A549 (cell line): Measurements from ENCODE around the gene CCDC63. TPM values are rescaled to one million over a fixed set of nuclear protein-coding genes. Genes with fewer than 3 reads are reported as not detected.

Experiments used
- ATAC-seq, 2 experiments: fragments of 200-7000 bp in 1 of 2; fragments of >200 bp in 1 of 2; cut with Nextera tagmentation in 1 of 2; cut with Tn5 transposase in 1 of 2; 3 replicates each; pipeline versions ENCODE4 v1.8.0 to v1.9.1; 2018 to 2020; ENCODE audit warnings: mild to moderate bottlenecking in 1 of 2, moderate library complexity in 1 of 2
- CTCF ChIA-PET: fragments of 300-600 bp; sonication (Branson Sonifier 250); formaldehyde crosslinking; extraction: SDS; loops from one replicate; lab custom pipeline; 2021; ENCODE audit warnings: antibody characterized with exemption, inconsistent platforms; lab: Yijun Ruan, JAX
- POLR2A ChIA-PET: fragments of 350-600 bp; formaldehyde crosslinking; extraction: SDS; loops from one replicate; lab custom pipeline; 2021; ENCODE audit warnings: antibody characterized with exemption, inconsistent platforms; lab: Yijun Ruan, JAX
- DNase-seq, 2 experiments: peaks; one replicate each; pipeline versions ENCODE4 v3.0.0 to v3.0.0-alpha.2; 2011 to 2016; ENCODE audit warnings: low read depth in 1 of 2, low spot score in 1 of 2
- FAIRE-seq: peaks from 2 replicates; lab custom pipeline; 2011; peaks lifted over from hg19 to GRCh38; lab: Jason Lieb, UNC
- H3K27ac ChIP-seq, 2 experiments: fragments of >200 bp; sonication (Bioruptor Twin); formaldehyde crosslinking; 3 replicates each; pipeline ENCODE4 v1.5.1; 2016 to 2017
- H3K4me1 ChIP-seq: fragments of >200 bp; sonication (Bioruptor Twin); formaldehyde crosslinking; 3 replicates; pipeline ENCODE4 v1.6.1; 2016
- H3K4me2 ChIP-seq: fragments of >200 bp; sonication (Bioruptor Twin); formaldehyde crosslinking; 3 replicates; pipeline ENCODE4 v1.6.1; 2016
- H3K4me3 ChIP-seq: fragments of >200 bp; sonication (Bioruptor Twin); formaldehyde crosslinking; 3 replicates; pipeline ENCODE4 v1.5.1; 2016
- H3K9me3 ChIP-seq: fragments of >200 bp; sonication (Bioruptor Twin); formaldehyde crosslinking; 3 replicates; pipeline ENCODE4 v1.6.1; 2016
- BHLHE40 ChIP-seq: IDR thresholded peaks from 2 replicates; pipeline ENCODE4 v1.6.1; 2012; ENCODE audit warnings: low read depth, low read length, inconsistent platforms
- CBX8 ChIP-seq: fragments of 200-600 bp; sonication (generic); IDR thresholded peaks from 2 replicates; pipeline ENCODE4 v1.6.1; 2016
- CHD4 ChIP-seq: fragments of 200-600 bp; sonication (generic); IDR thresholded peaks from 2 replicates; pipeline ENCODE4 v1.6.1; 2016; ENCODE audit warnings: antibody characterized with exemption, mild to moderate bottlenecking, borderline replicate concordance
- CTCF ChIP-seq: fragments of >200 bp; sonication (Bioruptor Twin); formaldehyde crosslinking; IDR thresholded peaks from 3 replicates; pipeline ENCODE4 v1.5.1; 2016
- EHMT2 ChIP-seq: fragments of 200-600 bp; sonication (generic); IDR thresholded peaks from 2 replicates; pipeline ENCODE4 v1.6.1; 2016; ENCODE audit warnings: antibody characterized with exemption, low read depth, mild to moderate bottlenecking, moderate library complexity
- ELK1 ChIP-seq: fragments of 150-350 bp; IDR thresholded peaks from 2 replicates; pipeline ENCODE4 v1.6.1; 2014; ENCODE audit warnings: low read depth, mild to moderate bottlenecking, low read length
- ESRRA ChIP-seq: fragments of 150-350 bp; IDR thresholded peaks from 2 replicates; pipeline ENCODE4 v1.6.1; 2014; ENCODE audit warnings: mild to moderate bottlenecking, low read length, borderline replicate concordance
- GATA3 ChIP-seq: IDR thresholded peaks from 2 replicates; pipeline ENCODE4 v1.6.1; 2012; ENCODE audit warnings: borderline replicate concordance
- HMGXB4 ChIP-seq: fragments of 250-450 bp; sonication (Bioruptor Pico); IDR thresholded peaks from 2 replicates; pipeline ENCODE4 v1.5.0; 2021; ENCODE audit warnings: mild to moderate bottlenecking, moderate library complexity, borderline replicate concordance
- HOXA7 ChIP-seq: fragments of 250-450 bp; sonication (Bioruptor Pico); IDR thresholded peaks from 2 replicates; pipeline ENCODE4 v1.5.0; 2020; ENCODE audit warnings: mild to moderate bottlenecking, moderate library complexity
- HOXB5 ChIP-seq: fragments of 250-450 bp; sonication (Bioruptor Pico); IDR thresholded peaks from 2 replicates; pipeline ENCODE4 v1.5.0; 2020; ENCODE audit warnings: mild to moderate bottlenecking, moderate library complexity
- KDM5A ChIP-seq: fragments of 200-600 bp; sonication (generic); IDR thresholded peaks from 2 replicates; pipeline ENCODE4 v1.6.1; 2016; ENCODE audit warnings: antibody characterized with exemption, mild to moderate bottlenecking
- MAZ ChIP-seq: fragments of 150-350 bp; IDR thresholded peaks from 2 replicates; pipeline ENCODE4 v1.6.1; 2014; ENCODE audit warnings: antibody characterized with exemption, low read depth, low read length, borderline replicate concordance
- MYC ChIP-seq: IDR thresholded peaks from 2 replicates; pipeline ENCODE4 v1.6.1; 2012; ENCODE audit warnings: mild to moderate bottlenecking, inconsistent platforms, low read length, improper control_type of control experiment, borderline replicate concordance
- POLR2AphosphoS2 ChIP-seq: conservative IDR thresholded peaks from 2 replicates; pipeline ENCODE4 v1.6.1; 2012; ENCODE audit warnings: low read length, improper control_type of control experiment, inconsistent platforms
- RAD21 ChIP-seq, 2 experiments: fragments of >200 bp in 1 of 2; sonication (Bioruptor Twin) in 1 of 2; formaldehyde crosslinking in 1 of 2; IDR thresholded peaks in 1 of 2; conservative IDR thresholded peaks in 1 of 2; 2 replicates in 1 of 2; 3 replicates in 1 of 2; pipeline ENCODE4 v1.6.1; 2012 to 2018; ENCODE audit warnings: inconsistent platforms in 1 of 2
- RARB ChIP-seq: fragments of 250-450 bp; sonication (Bioruptor Pico); IDR thresholded peaks from 2 replicates; pipeline ENCODE4 v1.8.0; 2021; ENCODE audit warnings: mild to moderate bottlenecking, moderate library complexity
- REST ChIP-seq: fragments of 200-600 bp; sonication (generic); IDR thresholded peaks from 2 replicates; pipeline ENCODE4 v1.6.1; 2016; ENCODE audit warnings: antibody characterized with exemption, mild to moderate bottlenecking, moderate library complexity
- RNF2 ChIP-seq: fragments of 200-600 bp; sonication (generic); IDR thresholded peaks from 2 replicates; pipeline ENCODE4 v1.6.1; 2016; ENCODE audit warnings: low read depth, mild to moderate bottlenecking, antibody characterized with exemption, moderate library complexity, borderline replicate concordance
- SMC3 ChIP-seq: fragments of >200 bp; sonication (Bioruptor Twin); formaldehyde crosslinking; IDR thresholded peaks from 3 replicates; pipeline ENCODE4 v1.6.1; 2018; ENCODE audit warnings: inconsistent platforms
- ZSCAN20 ChIP-seq: fragments of 250-450 bp; sonication (Bioruptor Pico); IDR thresholded peaks from 2 replicates; pipeline ENCODE4 v1.8.0; 2022; ENCODE audit warnings: mild to moderate bottlenecking, moderate library complexity
- WGBS: methylation state at CpG from one replicate; pipeline ENCODE4 v1.1.6; 2017; ENCODE audit errors: missing lambda C conversion rate; 5-methylcytosine and 5-hydroxymethylcytosine counted together
- polyA plus RNA-seq, 4 experiments: library from polyadenylated mRNA; depleted of rRNA in 3 of 4; stranded (reverse); fragments of >200 nt; fragmentation: RNase III in 1 of 4; extraction: RNeasy Plus Mini Kit Qiagen cat#74134 plus additional on column Dnase treatment in 1 of 4; gene quantifications; 2 replicates in 3 of 4; 3 replicates in 1 of 4; pipeline ENCODE4 v1.2.3, GENCODE V29; 2011 to 2017

CCDC63 gene
- polyA plus RNA-seq, 2 of the 4 experiments (the other 2 are of a cell fraction) = 0.04 TPM; not detected in 1

GRCh38 chr12:110936367-110937103 lies 89.7 kb downstream of the CCDC63 start:
- Histone ChIP-seq H3K4me1 (peaks cover 28% of the 10 kb centered on the region), H3K4me3 (no peak overlapping the region), H3K9me3 (no peaks in the 10 kb centered on the region), H3K27ac (peak overlapping the region in 1 of 2 experiments; percentile 7; a peak in 2 of 6 replicates), H3K4me2 (no peak overlapping the region; the same call in 2 of the 3 replicates)
- ChIA-PET POLR2A (no interaction called here), CTCF (interaction anchor here (0.6 to 7.7 kb wide), 31 partner anchors 11 to 385 kb away, joined by 3 to 71 read pairs (median 4); partner anchors contain the start of gene MYL2)
- ATAC-seq (peak; percentile 8 to 20; a peak in 3 of 6 replicates), DNase-seq (no peak), FAIRE-seq (no peak)
- TF ChIP-seq HOXA7 (CRISPR knock-in tag) (no peak), ELK1 (no peak), GATA3 (no peak), CHD4 (no peak), ESRRA (no peak), MAZ (no peak), HOXB5 (CRISPR knock-in tag) (no peak), MYC (no peak), CBX8 (no peak), BHLHE40 (no peak), SMC3 (no peak), POLR2AphosphoS2 (no peak), RNF2 (no peak), REST (no peak)
- WGBS = 52% methylated on average over 13 of the region's 13 CpGs

GRCh38 chr12:110937104-110937641 lies 90.4 kb downstream of the CCDC63 start:
- Histone ChIP-seq H3K4me3 (no peak overlapping the region), H3K4me1 (peaks cover 23% of the 10 kb centered on the region), H3K4me2 (peak overlapping the region; percentile 67), H3K9me3 (no peaks in the 10 kb centered on the region), H3K27ac (no peak overlapping the region; a peak in 1 of 6 replicates)
- ChIA-PET CTCF (interaction anchor here (0.6 to 7.7 kb wide), 47 partner anchors 11 to 414 kb away, joined by 3 to 71 read pairs (median 4); partner anchors contain the start of gene MYL2), POLR2A (no interaction called here)
- ATAC-seq (peak; percentile 55 to 77; a peak in 5 of 6 replicates), FAIRE-seq (no peak), DNase-seq (peak; percentile 65 to 66)
- TF ChIP-seq KDM5A = no peak
- peak; percentile 92 for TF ChIP-seq CTCF
- TF ChIP-seq SMC3 = peak; percentile 76
- TF ChIP-seq RAD21 (conservative IDR thresholded peaks at IDR 0.05 in 1 of 2, IDR thresholded peaks at IDR 0.05 in 1 of 2) = peak; percentile 87 to 89
- TF ChIP-seq ZSCAN20 = no peak
- TF ChIP-seq EHMT2 = no peak
- TF ChIP-seq HMGXB4 (CRISPR knock-in tag) = no peak
- TF ChIP-seq RARB (CRISPR knock-in tag) = no peak
- WGBS = 5% methylated on average over 21 of the region's 21 CpGs
